ENCODE data around the gene RRAS.
A peak's percentile ranks its signal among the peaks of the same experiment; 100 is the strongest.

RRAS gene

DNA sequence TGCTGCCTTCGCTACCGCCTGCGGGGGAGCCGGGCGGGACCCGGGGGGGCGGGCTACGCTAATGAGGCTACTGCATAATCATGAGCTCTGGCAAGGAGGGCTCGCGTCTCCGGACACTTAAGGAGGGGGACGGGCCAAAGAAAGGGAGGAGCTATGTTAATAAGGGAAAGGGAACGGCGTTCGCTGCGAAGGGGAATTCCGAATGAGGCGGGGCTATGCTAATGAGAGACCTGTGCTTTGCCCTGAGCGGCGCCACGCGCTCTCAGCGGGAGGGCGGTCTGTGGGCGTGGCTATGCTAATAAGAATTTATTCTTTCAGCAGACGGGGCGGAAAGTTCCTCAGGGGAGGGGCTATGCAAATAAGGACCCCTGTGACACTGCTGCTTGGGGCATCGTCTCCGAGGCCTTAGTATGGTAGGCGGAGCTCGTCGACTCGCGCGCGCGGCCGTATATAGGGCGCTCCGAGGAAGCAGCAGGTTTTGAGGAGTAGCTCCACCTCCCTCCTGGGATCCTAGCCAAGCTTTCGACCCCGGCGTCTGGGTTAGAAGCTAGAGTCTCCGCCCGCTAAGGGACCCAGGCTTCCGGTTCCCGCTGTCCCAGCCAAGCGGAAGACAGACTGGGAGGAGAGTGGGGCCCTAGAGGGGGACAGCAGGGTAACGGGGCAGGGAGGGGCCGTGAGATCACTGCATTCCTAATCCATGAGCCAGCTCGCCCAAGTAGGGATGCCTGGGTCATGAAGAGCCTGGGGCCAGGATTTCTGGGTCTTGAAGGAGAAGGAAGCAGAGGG lies at the start of gene RRAS:
RRAS (minus strand) TSS at position 31 of the 786 bp plus-strand sequence. CDS start 45 bp downstream, outside the sequence.
- DNase-seq (ENCODE audit: low read depth): peak; percentile 100

- DNase-seq (ENCODE audit: low read depth): no peak
Measured at GRCh38 chr19:49689133-49690078, 49.5 kb upstream of the RRAS start, which contains the start of gene ADM5. Gene ADM5 (plus strand): TSS chr19:49689594. CDS start chr19:49689838, 244 bp downstream.

- no peak for DNase-seq (ENCODE audit: low read depth)
Measured at GRCh38 chr19:49688531-49689132, 48.7 kb upstream of the RRAS start.

DNA sequence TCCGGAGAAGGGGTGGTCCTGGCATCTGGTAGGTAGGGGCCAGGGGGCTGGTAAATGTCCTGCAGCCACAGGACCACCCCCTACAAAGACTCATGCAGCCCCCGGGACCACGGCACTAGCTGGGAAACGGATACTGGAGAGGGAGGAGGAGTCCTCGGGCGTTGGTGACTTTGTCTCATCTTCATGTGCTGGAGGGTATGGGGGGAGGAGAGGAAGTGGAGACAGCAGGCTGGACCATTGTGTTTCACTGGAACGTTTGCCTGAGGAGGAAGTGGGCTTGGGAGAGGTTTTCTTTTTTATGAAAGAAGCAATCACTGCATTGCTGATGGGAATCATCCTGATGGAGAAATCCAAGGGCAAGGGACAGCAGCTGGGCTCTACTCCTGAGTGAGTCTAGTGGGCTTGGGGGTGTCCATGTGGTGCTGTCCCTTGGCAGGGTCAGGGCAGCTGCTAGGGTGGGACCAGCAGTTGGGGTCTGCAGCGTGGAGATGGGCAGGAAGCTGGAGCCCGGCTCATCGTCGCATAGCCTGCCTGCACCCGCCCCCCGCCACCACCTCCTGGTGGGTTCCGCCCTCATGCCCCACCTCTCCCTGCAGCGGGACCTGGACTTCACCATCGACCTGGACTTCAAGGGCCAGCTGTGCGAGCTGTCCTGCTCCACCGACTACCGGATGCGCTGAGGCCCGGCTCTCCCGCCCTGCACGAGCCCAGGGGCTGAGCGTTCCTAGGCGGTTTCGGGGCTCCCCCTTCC lies 47.8 kb upstream of the RRAS start:
- DNase-seq (ENCODE audit: low read depth): no peak

DNA sequence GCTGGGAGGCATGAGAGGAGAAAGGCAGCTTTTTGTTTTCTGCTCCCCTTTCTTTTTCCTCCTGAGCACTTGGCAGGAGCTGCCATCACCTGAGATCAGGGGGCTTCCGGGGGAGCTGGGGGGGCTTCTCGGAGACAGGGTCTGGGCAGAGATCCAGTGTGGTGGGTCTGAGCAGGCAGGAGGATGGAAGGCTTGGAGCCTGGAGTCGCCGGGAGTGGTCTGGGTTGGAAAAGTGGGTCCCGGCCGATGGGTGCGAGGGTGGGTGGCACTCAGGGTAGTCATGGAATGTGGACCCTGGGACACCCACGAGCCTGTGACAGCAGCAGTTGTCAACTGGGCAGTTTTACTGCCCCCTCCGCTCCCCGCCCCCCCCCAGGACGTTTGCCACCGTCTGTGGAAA lies 47.2 kb upstream of the RRAS start:
- DNase-seq (ENCODE audit: low read depth): no peak

GRCh38 chr19:49686503-49687088 lies 46.7 kb upstream of the RRAS start:
- no peak for DNase-seq (ENCODE audit: low read depth)

- no peak for DNase-seq (ENCODE audit: low read depth)
Measured at GRCh38 chr19:49685845-49686332, 45.9 kb upstream of the RRAS start.

- no peak for DNase-seq (ENCODE audit: low read depth)
Measured at GRCh38 chr19:49684983-49685553, 45.1 kb upstream of the RRAS start.

- no peak for DNase-seq (ENCODE audit: low read depth)
Measured at GRCh38 chr19:49684251-49684982, 44.5 kb upstream of the RRAS start.

GRCh38 chr19:49683814-49684250 lies 43.9 kb upstream of the RRAS start:
- no peak for DNase-seq (ENCODE audit: low read depth)

- no peak for DNase-seq (ENCODE audit: low read depth)
Measured at GRCh38 chr19:49682274-49682673, 42.3 kb upstream of the RRAS start.

- no peak for DNase-seq (ENCODE audit: low read depth)
Measured at GRCh38 chr19:49681830-49682229, 41.9 kb upstream of the RRAS start.

DNA sequence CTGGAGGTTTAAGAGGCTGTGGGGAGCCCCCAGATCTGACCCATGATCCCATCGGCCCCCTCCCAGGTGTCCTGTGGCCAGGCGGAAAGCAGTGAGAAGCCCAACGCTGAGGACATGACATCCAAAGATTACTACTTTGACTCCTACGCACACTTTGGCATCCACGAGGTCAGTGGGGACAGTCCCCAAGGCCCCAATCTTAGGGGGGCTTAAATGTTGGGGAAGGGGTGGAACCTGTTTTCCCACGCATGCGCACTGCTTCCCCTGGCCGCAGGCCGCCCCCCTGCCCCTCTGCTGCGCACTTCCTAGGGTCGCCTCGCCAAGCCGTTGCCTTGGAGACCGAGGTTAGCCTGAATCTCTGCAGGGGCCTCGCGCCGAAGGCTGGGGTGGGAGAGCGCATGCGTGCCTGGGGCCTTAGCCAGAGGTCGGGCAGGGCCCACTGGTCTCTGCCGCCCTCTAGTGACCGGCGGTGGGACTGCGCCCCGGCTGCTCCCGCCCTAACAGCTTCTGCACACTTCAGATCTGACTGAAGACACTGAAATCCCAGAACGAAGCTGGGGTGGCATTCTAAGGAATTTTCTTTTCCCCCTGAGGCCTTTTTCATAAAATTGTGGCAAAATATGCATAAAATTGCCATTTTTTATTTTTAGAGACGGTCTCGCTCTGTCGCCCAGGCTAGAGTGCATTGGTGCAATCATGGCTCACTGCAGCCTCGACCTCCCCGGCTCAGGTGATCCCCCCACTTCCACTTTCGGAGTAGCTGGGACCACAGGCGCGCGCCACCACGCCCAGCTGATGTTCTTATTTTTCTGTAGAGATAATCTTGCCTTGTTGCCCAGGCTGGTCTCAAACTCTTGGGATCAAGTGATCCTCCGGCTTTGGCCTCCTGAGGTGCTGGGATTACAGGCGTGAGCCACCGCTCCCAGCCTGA lies 40.7 kb upstream of the RRAS start:
- DNase-seq (ENCODE audit: low read depth): peak; percentile 88

DNA sequence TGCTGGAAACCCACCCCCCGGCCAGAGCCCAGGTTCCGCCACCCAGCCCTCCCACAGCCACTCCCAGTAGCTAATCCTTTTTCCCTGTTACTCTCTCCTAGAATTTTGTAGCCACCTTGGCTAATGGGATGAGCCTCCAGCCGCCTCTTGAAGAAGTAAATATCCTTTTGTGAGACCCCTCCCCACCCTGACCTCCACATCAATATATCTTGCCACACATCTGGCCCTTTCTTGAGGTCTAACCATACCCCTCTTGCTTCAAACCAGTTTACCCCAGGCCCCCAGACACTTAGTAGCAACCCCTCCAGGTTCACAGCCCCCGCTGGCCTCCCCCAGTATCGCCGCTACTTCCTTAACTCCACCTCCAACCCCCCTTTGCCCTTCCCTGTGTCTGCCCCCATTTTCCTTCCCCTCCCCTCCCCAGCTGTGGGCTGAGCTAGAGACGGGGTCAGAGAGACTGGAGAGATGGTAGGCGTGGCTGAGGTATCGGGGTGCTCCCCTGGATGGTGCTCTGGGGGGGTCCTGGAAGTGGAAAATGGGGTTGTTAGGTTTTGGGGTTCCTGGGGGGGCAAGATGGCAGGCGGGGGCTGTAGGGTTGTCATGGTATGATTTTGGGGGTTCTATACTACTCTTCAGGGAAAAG lies 39.9 kb upstream of the RRAS start:
- DNase-seq (ENCODE audit: low read depth): no peak

DNA sequence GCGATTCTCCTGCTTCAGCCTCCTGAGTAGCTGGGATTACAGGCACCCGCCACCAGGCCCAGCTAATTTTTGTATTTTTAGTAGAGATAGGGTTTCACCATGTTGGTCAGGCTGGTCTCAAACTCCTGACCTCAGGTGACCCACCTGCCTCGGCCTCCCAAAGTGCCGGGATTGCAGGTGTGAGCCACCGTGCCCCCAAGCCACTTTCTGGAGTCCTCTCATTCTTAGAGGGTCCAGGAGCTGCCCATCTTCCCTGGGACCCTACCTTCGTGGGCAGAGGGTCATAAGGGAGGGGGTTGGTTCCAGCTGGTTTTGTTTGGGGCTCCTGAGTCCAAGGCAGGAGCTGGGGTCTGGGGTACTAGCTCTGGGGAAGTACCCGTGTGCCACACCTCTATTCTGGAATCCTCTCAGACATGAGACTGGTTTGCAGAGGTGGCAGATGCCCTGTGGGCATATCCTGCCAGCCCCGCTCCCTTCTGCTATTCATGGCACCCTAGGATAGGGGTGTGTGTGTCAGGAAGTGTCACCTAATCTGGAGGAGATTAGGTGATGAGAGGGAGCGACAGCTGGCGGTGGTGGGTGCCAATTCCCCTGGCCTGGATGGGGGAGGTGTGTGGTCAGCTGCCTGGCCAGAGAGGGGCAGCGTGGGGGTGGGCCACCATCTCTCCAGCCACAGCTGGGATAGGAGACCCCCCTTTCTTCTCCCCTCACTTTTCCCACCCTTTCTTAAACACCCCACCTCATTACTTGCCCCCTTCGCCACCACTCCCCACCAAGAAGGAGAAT lies 39.2 kb upstream of the RRAS start:
- no peak for DNase-seq (ENCODE audit: low read depth)

GRCh38 chr19:49677901-49678674 lies 38.1 kb upstream of the RRAS start:
- DNase-seq (ENCODE audit: low read depth): peak; percentile 71

Measured in stimulated activated CD8-positive, alpha-beta memory T cell treated with anti-CD3 and anti-CD28 coated beads, Interleukin-12 subunit alpha, Interleukin-12 subunit beta, amount 100 ng/mL, for 1 hour (primary cell).